CD1c-positive myeloid dendritic cell (primary cell): Measurements from ENCODE around the gene C1orf105.
"Not testable (repeated sequence)": the region's sequence is repeated elsewhere in the genome, so short reads cannot be mapped to it uniquely, and the experiment has no call there.

ENCODE experiments used
- DNase-seq: peaks from one replicate; pipeline ENCODE4 v3.0.0-alpha.2; 2016; ENCODE audit errors: extremely low spot score

The C1orf105 gene, protein sequence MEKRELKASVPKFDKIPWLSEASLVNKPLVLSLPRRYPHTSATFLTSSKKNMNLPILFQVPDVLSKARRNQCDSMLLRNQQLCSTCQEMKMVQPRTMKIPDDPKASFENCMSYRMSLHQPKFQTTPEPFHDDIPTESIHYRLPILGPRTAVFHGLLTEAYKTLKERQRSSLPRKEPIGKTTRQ

DNA sequence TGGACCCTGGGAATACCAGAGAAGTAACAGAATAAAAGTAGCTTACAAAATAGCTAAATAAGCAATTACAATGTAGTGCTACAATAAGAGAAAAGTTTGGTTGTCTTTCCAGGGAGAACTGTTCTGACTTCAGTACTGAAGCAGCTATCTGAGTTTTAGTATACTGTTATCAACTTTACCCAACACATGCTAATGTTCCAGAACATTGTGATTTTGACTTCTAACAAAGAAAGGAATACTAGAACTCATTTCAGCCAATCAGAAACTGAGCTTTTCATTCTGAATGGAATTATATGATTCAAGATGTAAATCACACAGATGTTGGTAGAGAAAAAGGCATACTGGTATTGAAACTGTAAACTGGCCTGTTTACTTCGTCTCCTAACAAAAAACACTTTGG lies at the start of gene C1orf105:
Gene C1orf105 (plus strand): TSS at position 301 of the 400 bp plus-strand sequence. CDS start 201 bp downstream, outside the sequence.
- no peak for DNase-seq

DNA sequence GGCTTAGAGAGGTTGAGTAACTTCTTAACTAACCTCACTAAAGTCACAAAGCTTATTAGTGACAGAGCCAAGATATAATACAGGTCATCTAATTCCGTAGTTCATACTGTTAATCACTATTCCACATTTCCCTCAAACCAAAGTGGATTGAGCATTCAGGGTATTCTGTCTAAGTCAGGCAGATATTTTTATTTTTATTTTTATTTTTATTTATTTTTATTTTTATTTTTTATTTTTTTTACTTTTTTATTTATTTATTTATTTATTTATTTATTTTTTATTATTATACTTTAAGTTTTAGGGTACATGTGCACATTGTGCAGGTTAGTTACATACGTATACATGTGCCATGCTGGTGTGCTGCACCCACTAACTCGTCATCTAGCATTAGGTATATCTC lies 48.8 kb upstream of the C1orf105 start:
- not testable (repeated sequence) for DNase-seq

DNA sequence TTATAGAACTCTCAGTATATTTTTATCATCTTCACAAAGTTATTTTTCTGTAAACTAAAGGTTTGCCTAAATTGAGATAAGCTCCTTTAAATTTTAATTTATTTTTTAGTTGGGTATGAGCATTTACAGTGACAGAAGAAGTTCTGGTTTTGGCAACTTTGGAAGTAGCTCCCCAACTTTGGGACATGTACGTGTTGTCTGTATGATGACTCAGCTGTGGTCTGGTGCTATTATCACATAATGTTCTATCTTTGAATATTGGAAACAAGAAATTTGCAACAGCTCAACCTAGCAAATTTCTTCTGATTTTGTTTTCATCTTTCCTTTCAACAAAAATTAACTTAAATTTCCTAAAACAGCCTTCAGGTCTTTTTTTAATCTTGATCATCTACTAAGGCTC lies 46.6 kb upstream of the C1orf105 start:
- DNase-seq, result no peak

DNA sequence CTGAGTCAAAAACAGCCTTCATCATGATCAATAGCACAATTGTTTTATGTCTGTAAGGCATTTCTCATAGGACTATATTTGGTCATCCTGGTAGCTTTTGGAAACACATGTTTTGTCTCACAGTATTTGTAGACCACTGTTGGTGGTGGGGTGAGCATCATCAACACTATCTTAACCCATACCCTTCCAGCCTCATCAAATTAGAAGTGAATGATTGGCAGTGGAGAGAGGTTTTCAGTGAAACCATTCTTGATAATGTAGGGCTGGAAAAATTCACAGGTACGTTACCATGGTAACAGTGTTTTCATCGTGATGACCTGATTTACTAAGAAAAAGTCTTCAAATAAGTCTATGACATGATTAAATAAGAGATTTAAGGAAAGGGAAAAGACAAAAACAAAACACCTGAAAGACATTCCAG lies 45.3 kb upstream of the C1orf105 start:
- no peak for DNase-seq

DNA sequence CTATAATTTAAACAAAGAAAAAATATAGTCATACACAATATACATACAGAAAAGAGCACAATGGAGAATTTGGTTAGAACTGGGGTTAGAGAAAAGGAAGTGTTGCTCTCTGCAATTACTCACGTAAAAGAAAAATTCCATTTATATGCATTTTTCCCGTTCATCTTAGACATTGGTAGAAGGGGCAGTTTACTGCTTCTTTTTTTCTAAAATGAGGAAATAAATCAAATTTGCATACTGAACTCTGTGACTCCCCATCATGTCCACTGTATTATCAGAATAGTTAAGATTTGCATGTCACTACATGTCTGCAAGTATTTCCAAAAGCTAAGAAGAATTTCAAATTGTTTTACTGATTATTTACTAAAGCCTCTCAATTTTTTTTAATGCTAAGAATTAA lies 44.1 kb upstream of the C1orf105 start:
- DNase-seq, result peak; percentile 15

DNA sequence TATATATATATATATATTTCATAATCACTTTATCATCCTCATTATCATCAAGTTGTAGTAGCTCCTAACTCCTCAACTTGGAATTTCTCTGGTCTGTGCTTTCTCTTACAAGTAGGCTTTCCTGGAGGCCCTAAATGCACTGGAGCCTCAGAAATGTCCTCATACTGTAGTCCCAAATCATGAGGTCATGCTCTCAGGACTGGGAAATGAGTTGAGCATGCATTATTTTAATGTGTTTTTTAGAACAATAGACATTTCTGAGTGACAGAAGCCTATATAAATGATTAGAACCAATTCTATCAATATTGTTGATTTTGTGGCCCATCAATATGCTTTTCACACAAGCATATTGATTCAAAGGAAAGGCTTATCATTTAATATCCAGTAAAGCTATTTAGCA lies 42.9 kb upstream of the C1orf105 start:
- no peak for DNase-seq

DNA sequence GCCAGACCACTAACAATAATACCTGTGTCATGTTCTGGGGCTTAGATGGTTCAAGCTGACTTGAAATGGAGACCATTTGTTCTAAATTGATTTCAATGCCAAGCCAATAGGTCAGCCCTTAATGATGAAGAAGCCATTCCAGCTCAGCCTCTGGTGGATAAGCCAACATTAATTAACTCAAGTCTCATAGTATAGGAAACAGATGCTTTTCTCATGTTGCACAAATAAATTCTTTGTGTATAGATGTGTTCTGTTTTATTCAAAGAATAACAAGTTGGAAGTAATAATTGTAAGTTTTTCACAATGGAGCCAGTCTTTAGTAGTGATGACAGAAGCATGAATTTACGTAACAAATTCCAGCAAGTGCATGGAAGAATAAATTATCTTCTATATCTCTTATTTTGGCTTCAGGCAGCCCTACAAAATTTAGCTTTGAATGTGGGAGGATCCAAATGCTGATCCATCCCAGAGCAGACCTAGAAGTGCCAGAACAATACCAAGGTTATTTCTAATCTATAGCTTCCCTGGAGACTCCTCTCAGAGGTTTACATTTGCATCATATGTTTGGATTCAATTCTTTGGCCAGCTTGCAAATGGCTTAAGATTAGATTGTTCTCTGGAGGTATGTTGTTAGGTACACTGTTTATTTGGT lies 42.2 kb upstream of the C1orf105 start:
- no peak for DNase-seq

DNA sequence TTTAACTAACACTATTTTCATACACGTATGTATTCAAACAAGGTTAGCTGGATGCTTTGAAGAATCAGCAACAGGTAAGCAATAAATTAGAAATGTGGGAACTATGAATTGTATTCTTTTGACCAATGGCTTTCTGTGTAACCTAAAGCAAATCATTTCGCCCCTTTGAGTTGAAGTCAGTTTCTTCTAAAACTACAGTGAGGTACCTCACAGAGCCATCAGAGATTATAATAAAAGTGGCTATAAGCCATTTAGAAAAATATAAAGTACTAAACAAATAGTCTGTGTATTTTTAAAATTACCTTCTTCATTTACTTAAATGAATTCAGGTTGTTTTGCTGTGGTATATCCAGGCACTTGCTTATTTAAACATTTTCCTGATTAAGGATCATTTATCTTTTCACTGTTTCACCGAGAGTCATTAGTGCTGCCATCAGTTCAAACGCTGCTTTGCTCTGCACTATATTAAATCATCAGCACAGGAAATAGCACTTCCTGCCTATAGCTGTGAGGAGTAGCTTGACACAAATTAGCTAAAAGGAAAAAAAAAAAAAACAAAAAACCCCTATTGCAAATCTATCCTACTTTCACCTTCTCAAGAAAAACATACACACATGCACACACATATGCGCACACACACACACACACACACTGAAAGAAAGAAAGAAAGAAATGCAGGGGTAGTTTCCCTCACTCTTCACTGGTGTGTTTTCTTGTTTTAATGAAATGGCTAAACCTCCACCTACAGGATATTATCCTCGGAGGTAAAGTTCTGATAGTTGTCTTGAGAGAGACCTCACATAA lies 39.8 kb upstream of the C1orf105 start:
- DNase-seq, result peak; percentile 34

DNA sequence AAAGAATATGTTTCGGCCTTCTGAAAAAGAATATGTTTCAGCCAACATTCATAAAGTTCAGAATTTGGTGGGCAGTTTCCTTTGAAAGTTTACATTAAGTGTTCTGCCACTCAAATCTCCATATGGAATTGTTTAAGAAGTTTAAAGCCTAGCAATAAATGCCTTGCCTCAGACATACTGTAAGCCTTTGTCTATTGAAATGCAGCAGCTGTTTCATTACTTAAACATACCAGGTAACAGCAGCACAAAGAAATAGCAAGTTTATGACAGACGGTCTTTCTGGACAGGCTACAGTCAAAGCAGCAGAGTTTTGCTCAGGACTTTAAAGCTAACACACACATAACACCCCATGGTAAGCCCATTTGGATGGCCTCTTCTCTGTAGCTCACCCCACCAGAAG lies 38.5 kb upstream of the C1orf105 start:
- no peak for DNase-seq

DNA sequence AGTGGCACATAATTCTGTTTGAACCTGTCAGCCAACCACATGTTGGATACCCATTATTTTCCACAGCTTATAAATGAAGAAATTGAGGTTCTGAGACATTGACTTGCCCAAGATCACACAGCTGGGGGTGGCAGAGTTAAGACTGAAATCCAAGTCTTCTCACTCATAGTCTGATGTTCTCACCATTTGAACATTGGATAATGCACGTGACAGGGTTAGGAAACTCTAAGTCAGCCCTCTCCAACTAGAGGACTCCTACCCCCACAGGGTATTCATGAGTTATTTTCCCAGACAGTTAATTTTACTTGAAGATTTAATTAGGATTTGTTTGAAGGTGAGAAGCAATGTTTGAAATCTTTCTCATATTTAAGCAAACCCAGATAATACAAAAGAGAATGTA lies 38.1 kb upstream of the C1orf105 start:
- no peak for DNase-seq

DNA sequence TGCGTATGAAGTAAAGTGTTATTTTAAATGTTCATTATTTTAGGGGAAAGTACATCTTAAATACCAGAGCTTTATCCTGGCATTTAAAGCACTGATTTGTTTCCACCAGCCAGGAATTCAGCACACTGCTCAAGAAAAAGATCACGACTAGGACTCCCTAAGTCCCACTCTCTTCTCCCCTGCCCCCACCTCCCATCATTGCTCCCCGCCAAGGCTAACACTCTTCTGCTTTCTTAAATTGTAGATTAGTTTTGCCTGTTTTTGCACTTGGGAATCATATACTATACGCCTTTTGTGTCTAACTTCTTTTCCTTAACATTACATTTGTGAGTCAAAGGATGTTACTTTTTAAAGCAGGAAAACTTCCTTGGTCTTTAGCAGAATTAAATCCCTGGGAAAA lies 37.5 kb upstream of the C1orf105 start:
- DNase-seq, result no peak

DNA sequence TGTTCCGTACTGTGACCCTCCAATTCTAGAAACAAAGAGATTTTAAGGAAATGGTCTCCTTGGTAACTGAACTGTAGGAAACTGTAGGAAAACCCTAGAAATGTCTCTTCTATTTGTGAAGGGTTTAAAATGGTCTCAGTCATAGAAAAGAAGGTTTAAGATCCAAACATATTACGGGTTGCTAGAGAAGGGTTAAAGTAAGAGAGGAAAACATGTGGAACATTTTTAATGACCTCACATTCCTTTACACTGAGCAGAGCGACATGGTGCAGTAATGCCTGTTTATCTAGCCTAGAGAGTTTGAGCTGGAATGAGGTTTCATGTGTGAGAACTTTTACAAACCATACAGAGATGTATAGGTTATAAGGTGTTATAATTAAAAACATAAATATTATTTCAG lies 36.9 kb upstream of the C1orf105 start:
- DNase-seq, result no peak

DNA sequence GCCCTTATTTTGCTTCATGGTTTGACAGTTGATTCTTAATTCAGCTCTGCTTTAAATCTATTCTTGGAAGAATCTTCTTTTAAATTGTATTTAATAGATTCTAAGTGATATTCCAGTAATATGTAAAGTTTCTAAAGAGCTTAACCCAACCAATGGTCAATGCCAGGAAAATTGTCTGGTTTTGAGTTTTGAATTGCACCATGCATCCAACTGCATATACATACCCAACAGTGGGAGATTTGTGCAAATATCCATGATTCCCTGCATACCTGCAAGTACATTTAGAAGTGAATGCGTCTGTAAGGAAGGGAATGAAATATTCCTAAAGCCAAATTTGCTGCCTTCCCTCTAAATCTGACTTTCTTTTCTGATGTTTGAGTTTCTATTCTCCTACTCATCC lies 35.8 kb upstream of the C1orf105 start:
- no peak for DNase-seq

DNA sequence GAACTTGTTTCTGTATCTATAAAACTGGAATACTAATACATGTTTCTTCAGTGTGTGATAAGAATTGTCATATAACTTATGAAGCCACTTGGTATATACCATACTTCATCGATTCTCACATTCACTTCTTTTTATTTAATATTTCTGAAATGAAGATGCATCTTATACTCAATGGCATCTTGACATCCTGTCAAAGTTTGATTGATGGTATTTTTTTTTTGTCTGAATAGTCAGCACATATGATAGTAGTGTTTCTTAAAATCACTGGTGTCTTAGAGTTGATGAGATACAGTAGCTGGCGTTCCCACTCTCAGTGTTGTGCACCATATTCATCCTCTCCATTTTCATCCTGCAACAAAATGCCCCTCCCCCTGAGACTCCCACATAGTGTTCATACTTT lies 34.4 kb upstream of the C1orf105 start:
- no peak for DNase-seq

DNA sequence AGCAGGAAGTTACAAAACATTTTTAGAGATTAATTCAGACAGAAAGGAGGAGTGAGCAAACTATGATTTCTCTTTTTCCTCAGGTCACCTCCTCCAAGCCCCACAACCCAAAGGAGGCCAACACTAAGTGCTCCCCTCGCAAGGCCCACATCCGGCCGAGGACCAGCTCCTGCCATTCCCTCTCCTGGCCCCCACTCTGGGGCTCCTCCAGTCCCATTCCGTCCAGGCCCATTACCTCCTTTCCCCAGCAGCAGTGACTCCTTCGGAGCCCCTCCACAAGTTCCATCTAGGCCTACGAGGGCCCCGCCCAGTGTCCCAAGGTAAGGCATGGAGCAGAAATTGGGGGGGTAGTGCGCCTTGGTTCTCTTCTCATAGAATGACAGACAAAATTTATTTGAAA lies 32.0 kb upstream of the C1orf105 start:
- no peak for DNase-seq

DNA sequence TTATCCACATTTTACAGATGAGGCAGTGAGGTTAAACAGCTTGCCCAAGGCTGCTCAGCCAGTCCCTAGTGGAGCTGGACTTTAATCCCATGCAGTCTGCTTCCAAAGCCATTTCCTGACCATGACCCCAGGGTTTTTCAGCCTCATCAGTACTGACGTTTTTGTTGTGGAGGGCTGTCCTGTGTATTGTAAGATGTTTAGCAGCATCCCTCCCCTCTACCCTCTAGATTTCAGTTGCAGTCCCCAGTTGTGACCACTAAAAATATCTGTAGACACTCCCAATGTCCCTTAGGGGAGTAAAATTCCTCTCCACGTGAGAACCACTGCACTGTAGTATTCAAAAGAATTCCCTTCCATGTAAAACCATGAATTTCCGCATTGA lies 30.2 kb upstream of the C1orf105 start:
- no peak for DNase-seq

DNA sequence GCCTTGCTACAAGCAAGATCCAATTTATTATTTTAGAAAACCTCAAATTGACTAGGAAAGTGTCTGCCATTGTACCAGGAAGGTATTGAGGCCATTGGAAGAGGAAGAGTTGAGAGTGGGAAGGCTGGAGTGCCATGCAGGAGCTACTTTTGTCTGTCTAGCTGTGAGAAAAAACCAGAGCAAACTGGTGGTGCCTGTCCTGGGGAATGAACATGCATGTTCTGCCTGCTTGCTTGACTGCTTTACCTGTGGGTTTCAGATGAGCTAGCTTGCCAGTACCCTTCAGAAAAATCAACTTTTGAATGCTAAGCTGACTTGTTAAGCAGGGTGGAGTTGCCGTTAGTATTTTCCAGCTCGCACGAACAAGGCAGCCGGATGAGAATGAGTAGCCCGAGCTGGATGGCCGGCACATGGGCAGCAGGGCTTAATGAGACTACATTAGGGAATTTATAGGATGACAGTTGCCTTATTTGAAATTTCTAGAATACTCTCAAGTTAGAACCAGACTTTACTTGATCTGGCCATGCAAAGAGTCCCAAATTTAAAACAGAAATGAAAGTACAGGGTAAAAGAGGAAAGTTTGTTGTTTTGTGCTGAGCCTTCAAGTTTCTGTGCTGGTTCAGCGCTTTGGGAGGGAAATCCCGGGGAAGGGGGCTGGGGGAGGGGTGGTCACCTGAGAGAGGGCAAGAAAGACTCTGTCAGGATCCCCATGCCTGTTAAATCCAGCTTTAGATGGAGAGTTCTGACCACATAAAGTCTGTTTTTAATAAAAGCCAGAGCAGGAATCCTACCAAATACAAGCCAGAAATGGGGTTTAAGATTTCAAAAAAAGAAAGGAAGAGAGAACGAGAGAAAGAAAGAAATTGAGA lies 29.6 kb upstream of the C1orf105 start:
- no peak for DNase-seq

DNA sequence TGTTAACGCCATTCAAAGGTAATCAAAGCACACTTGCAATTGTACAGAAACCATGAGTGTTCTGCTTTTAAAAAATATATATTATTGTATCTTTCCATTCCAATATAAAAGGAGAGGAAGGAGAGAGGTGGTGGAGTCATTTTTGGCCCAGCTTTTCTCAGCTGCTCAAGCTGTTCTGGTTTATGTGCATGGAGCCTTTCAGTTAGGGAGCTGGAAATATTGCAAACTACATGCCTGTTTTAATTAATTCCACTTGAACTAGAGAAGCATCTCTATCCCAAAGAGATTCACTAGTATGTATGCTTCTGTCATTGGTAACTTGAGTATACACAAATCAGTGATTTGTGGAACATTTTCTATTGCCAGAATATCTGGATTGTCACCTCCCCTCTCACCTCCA lies 28.5 kb upstream of the C1orf105 start:
- DNase-seq, result no peak

DNA sequence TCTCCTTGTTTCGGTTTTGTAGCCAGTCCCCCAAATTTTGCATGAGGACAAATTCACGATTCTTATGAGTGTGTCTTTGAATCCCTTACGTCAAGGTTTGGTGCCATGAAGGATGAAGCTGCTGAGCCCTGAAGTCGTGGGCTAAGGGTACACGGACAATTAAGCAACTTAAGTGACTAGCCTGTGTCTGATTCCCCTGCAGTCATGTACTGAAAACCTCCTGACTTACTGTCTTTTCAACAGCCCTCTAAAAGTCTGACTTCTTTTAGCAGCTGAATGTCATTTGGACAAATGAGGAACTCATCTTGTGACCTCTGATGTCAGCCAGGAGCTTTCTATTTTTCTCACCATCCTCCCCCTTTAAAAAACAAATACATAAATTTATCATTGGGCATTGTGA lies 27.1 kb upstream of the C1orf105 start:
- DNase-seq, result peak; percentile 50

DNA sequence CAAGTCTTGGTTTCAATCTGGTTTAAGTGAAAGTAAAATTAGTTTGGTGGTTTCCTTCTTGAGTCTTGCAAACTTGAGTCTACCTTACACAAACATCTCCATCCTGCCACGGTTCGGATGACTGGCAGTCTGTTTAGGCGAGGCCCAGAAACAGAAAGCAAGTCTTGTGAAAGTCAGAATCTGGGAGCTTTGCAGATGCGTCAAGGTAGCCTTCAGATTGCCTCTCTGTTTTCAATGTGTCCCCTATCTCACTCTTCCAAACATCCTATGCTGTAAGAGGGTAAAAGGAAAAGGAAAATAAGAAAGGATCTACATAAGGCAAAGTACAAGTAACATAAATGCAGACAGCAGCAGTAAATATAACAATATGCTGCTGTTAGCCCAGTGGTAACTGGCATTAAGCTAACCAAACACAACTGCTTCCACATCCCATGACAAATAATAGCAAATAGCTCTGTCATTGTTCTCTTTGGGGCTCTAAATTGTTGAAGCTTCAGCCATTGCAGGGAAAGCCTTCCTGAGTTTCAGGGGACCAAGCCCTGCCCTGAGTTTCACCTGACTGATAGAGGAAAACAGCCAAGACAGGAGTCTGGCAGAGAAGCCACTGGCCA lies 26.2 kb upstream of the C1orf105 start:
- peak; percentile 41 for DNase-seq

DNA sequence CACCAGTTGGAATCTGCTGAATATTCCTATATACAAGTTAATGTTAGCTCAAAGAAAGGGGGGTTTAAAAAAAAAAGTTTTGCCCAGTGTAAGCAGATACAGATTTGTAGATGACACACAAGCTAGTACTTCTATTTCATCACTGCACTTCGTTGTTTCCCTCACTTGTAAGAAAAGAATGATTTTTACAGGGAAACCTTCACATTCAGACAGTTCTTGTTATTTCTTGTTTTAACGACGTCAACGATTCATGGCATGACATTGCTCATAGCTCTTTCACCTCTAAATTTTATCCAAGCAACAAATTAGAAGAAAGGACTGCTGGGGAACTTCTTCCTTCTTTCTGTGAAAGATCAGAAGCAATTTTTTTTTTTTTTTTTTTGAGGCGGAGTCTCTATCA lies 25.7 kb upstream of the C1orf105 start:
- no peak for DNase-seq

DNA sequence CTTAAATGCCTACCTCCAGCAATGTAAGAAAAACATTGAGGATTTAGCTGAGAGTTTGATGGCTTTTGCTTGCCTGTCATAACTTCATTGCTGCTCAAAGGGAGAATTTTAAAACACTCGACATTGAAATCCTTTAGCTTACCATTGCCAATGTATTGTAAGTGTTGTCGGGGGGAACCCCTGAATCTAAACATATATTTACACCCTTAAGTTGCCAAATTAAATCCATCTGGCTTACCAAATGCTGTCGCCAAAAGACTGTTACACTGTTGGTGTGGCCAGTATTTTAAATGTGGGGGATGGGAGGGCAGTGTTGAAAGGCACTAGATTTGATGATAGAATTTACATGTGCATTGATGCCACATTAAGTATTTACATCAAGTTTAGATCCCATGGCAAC lies 24.9 kb upstream of the C1orf105 start:
- DNase-seq, result no peak
